Superior temporal gyrus (tissue), 1 donor: ENCODE measurements around the gene TOP3A.

ENCODE experiments used
- DNase-seq: peaks from one replicate; pipeline ENCODE4 v3.0.0-alpha.2; 2016; ENCODE audit errors: extremely low spot score

TOP3A gene

GRCh38 chr17:18254888-18255649 lies 59.7 kb downstream of the TOP3A start:
- DNase-seq: no peak

DNA sequence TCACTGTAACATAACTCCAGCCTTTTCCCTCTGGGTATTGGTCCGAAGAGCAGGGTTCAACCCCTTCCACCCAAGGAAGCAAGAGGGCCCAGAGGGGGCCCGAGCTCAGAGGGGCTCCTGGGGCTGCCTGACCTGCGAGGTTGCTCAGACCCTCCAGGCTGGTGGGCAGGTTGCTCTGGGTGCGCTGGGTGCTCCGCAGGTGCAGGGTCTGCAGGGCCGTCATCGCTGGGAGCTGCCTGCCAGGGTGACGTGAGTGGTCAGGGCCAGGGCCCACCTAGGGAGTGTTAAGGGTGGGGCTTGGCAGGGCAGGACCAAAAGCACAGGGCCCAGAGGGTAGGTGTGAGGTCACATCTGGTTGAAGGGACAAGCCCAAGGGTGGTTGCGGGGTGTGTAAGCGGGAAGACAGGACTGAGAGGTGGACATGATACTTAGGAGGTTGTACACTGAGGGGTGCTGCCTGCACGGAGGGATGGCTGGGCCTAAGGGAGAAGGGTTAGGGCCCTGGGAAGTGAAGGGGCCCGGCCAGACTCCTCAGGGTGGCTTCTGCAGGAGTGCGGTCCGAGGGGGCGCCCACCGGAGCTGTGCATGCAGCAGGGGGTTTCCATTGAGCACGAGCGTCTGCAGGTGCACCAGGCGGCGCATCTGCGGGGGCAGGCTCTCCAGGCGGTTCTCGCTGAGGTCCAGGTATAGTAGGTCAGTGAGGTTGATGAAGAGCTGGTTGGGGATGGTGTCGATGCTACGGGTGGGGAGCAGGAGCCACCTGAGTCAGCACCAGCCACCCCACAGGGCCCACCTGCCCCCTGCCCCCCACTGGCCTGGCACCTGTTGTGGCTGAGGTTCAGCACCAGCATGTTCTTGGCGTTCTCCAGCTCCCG lies 60.6 kb downstream of the TOP3A start:
- DNase-seq: no peak

DNA sequence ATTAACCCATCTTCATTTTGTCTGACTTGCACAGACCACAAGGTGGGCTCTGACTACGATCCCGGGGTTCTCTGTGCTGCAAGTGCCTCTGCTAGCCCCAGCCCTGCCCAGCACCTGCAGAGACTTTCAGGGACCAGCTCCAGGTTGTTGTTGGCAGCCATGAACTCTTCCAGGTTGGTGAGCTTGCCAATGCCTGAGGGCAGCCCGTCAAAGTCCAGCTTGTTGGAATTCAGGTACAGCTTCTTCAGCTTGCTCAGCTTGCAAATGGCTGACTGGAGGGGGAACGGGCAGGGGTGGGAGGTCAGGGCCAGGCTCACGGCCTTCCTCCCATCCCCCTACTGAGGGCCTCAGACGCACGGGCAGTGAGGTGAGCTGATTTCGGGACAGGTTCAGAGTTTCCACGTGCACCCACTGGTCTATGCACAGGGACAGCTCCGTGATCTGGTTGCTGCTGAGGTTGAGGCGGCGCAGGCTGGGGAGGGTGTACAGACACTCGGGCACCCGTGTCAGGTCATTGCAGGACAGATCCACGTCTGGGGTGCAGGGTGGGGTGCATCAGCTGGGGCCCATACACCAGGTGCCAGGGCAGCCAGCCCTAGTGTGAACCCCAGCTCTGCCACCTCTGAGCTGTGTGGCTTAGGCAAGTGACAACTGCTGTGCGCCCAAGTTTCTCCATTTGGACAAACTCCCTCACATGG lies 61.5 kb downstream of the TOP3A start:
- DNase-seq: no peak

DNA sequence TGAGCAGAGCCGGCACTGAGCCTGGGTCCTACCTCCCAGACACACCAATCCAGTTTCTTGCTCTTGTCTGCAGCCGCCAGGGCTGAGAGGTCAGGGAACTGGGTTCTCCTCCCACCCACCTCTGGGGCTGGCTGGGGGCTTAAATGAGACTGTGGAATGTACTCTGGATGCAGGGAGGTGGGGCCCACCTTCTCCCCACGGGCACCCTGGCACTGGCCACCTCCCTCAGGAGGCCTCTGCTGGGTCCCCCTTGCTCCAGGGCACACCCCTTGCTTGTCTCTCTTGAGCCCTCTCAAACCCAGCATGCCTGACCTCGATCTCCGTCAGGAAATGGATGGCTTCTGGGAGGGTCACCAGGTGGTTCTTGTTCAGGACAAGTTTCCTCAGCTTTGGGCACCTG lies 62.6 kb downstream of the TOP3A start:
- DNase-seq: no peak

- DNase-seq: no peak
Measured at GRCh38 chr17:18251204-18251603, 63.6 kb downstream of the TOP3A start.

DNA sequence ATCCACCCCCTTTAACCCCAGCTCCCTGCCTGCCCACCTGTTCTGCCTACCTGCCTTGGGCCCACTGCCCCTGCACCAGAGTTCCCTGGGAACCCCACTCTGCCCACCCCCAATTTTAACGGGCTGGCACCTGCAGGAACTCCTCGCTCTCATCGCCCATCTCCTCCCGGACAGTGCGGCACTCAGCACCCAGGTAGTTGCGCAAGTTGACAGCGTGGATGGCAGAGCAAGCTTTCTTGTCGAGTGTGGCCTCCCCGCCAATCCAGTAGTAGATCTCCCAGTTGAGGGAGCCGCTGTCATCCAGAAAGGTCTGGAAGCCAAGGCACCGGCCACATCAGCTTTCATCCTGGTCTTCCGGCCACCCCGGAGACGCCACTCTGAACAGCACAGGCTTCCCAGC lies 64.1 kb downstream of the TOP3A start:
- no peak for DNase-seq

- no peak for DNase-seq
Measured at GRCh38 chr17:18250259-18250658, 64.5 kb downstream of the TOP3A start.

- DNase-seq: no peak
Measured at GRCh38 chr17:18248811-18249210, 66.0 kb downstream of the TOP3A start.

DNA sequence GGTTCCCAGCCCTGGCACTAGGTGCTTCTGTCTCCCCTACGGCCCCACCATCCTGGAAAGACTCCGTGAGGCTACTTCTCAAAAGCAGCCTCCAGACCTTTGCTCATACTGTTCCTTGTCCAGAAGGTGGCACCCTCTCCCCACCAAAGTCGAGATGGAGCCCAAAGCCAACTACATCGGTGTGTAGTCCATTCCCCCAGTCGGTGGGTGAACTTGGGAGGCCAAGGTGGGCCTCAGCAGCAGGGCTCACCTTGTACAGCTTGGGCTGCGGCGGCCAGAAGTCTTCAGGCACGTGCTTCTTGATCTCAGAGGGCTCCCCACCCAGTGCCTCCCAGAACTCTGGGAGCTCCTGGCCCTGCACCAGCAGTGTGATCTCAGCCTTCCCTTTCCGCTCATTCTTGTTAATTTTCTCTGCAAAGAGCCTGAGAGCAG lies 66.5 kb downstream of the TOP3A start:
- peak; percentile 86 for DNase-seq

- DNase-seq: no peak
Measured at GRCh38 chr17:18247613-18248001, 67.2 kb downstream of the TOP3A start.

GRCh38 chr17:18246880-18247612 lies 67.7 kb downstream of the TOP3A start:
- no peak for DNase-seq

GRCh38 chr17:18246109-18246725 lies 68.6 kb downstream of the TOP3A start:
- no peak for DNase-seq

DNA sequence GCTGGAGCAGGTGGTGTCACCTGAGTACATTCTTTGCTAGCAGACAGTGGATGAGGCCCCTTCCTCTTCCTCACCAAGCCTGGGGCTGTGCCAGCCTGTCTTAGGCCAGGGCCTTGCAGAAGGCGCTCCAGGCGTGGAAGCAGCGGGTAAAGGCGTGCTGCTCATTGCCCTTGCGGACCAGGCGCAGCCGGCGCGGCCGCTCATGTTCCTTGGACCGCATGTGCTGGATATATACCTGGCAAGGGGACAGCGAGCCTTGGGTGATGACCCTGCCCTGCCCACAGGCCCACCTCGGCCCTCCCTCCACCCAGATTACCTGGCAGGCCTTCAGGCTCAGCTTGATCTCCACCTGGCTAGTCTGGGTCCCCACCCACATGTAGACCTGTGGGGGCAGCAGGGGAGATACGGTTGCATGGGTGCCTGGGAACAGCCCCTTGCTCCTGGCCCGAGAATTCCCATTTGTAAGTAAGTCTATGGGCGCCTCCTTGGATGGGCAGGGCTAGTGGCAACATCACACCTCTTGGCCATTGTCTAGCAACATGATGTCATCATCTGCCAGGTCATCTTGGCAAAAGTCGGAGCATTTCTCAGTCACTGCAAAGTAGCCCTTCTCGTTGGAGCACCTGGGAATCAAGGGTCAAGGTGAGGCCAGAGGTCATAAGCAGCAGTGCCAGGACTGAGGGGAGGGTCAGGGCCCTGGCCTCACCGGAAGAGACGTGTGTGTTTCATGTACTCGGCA lies 69.6 kb downstream of the TOP3A start:
- no peak for DNase-seq

- DNase-seq: no peak
Measured at GRCh38 chr17:18241229-18241871, 73.4 kb downstream of the TOP3A start.

- DNase-seq: no peak
Measured at GRCh38 chr17:18240449-18240848, 74.3 kb downstream of the TOP3A start.

DNA sequence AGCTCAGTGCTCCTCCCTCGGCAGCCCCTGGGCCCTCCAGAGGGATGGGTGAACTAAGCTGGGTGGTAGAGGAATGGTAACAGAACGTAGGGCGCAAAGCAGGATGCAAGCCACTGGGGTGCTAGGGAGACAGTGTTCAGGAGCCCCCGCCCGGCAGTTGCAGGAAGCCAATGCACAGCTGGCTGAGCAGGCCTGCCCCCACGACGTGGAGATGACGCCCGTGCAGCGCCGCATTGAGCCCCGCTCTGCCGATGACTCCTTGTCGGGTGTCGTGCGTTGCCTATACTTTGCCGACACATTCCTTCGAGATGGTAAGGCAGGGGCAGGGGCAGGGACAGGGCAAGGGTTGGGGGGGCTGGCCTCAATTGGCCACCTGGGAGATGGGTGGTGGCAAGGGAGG lies 76.5 kb downstream of the TOP3A start:
- DNase-seq: no peak

DNA sequence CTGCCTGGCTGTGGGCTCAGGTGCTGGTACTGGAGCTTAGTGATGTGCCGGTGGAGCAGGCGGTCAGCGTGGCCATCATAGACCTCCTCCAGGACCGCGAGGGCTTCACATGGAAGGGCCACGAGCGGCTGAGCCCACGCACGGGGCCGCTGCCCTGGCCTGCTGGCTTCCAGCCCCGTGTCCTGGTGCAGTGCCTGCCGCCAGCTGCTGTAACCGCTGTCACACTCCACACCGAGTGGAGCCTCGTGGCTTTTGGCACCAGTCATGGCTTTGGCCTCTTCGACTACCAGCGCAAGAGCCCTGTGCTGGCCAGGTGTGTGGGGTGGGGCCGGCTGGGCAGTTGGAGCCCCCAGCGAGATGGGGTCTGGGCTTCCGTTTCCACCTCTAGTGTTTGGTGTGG lies 77.3 kb downstream of the TOP3A start:
- no peak for DNase-seq

DNA sequence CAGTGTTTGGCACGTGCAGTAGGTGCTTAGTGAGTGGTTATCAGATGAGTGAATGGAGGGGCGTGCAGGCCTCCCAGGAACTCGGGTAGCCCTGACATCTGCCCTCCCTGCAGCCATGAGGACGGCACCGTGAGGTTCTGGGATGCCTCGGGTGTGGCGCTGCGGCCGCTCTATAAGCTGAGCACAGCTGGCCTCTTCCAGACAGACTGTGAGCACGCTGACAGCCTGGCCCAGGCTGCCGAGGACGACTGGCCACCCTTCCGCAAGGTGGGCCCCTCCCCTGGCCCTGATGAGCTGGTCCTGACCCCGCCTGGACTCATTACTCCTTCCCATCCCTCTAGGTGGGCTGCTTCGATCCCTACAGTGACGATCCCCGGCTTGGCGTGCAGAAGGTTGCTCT lies 78.3 kb downstream of the TOP3A start:
- no peak for DNase-seq

GRCh38 chr17:18235743-18236256 lies 79.0 kb downstream of the TOP3A start:
- no peak for DNase-seq

DNA sequence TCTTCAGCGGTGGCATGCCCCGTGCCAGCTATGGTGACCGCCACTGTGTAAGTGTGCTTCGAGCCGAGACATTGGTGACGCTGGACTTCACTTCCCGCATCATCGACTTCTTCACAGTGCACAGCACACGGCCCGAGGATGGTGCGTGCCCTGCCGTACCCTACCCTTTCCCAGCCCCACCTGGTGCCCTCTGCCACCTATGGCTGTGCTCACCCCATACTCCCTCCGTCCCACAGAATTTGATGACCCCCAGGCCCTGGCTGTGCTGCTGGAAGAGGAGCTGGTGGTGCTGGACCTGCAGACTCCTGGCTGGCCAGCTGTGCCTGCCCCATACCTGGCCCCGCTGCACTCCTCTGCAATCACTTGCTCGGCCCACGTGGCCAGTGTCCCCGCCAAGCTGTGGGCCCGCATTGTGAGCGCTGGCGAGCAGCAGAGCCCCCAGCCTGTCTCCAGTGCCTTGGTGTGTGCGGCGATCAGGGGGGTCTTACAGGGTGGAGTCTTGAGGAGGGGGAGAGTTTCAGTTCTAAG lies 79.9 kb downstream of the TOP3A start:
- no peak for DNase-seq
